ENCODE data around the gene SFTPD.
"Not testable (repeated sequence)": the region's sequence is repeated elsewhere in the genome, so short reads cannot be mapped to it uniquely, and the experiment has no call there.

SFTPD gene

GRCh38 chr10:79910836-79911235 is 38.1 kb downstream of the SFTPD start:
- TF ChIP-seq SUZ12 (IDR thresholded peaks at IDR 0.05) (no peak), FOXK2 (IDR thresholded peaks at IDR 0.05) (no peak), BHLHE40 (IDR thresholded peaks at IDR 0.05; ENCODE audit: borderline replicate concordance) (no peak), L3MBTL2 (conservative IDR thresholded peaks at IDR 0.05) (no peak), FOXA1 (IDR thresholded peaks at IDR 0.05) (no peak), ELF4 (IDR thresholded peaks at IDR 0.05) (no peak), ZNF384 (IDR thresholded peaks at IDR 0.05) (no peak), FOXM1 (IDR thresholded peaks at IDR 0.05; ENCODE audit: borderline replicate concordance) (no peak), NFRKB (IDR thresholded peaks at IDR 0.05) (no peak), HDGF (IDR thresholded peaks at IDR 0.05; ENCODE audit: borderline replicate concordance) (no peak), ARNT (IDR thresholded peaks at IDR 0.05) (no peak), CTBP1 (IDR thresholded peaks at IDR 0.05; ENCODE audit: borderline replicate concordance) (no peak), PKNOX1 (IDR thresholded peaks at IDR 0.05) (no peak), SP1 (IDR thresholded peaks at IDR 0.05) (no peak), LEF1 (IDR thresholded peaks at IDR 0.05; ENCODE audit: borderline replicate concordance) (no peak)
- CTCF ChIA-PET, result no interaction called here
- no peak for DNase-seq (ENCODE audit: extremely low spot score)
- POLR2A ChIA-PET, result no interaction called here

- DNase-seq (ENCODE audit: extremely low spot score), result no peak
- CTCF ChIA-PET, result no interaction called here
- TF ChIP-seq PKNOX1 (IDR thresholded peaks at IDR 0.05), result no peak
- TF ChIP-seq SUZ12 (IDR thresholded peaks at IDR 0.05), result no peak
- no peak for TF ChIP-seq ELF4 (IDR thresholded peaks at IDR 0.05)
- POLR2A ChIA-PET, result no interaction called here
Observed at GRCh38 chr10:79910344-79910743, 38.6 kb downstream of the SFTPD start.

- ChIA-PET CTCF (no interaction called here), POLR2A (no interaction called here)
- DNase-seq (ENCODE audit: extremely low spot score), result no peak
- no peak for TF ChIP-seq PKNOX1 (IDR thresholded peaks at IDR 0.05)
- no peak for TF ChIP-seq L3MBTL2 (conservative IDR thresholded peaks at IDR 0.05)
- no peak for TF ChIP-seq NFRKB (IDR thresholded peaks at IDR 0.05)
- TF ChIP-seq FOXM1 (IDR thresholded peaks at IDR 0.05; ENCODE audit: borderline replicate concordance), result no peak
- TF ChIP-seq ZNF384 (IDR thresholded peaks at IDR 0.05), result no peak
- no peak for TF ChIP-seq FOXK2 (IDR thresholded peaks at IDR 0.05)
- TF ChIP-seq FOXA1 (IDR thresholded peaks at IDR 0.05), result no peak
- no peak for TF ChIP-seq SP1 (IDR thresholded peaks at IDR 0.05)
- TF ChIP-seq ELF4 (IDR thresholded peaks at IDR 0.05), result no peak
Observed at GRCh38 chr10:79905322-79906314, 43.3 kb downstream of the SFTPD start.

GRCh38 chr10:79904671-79905321 is 44.1 kb downstream of the SFTPD start:
- peak; percentile 60 for DNase-seq (ENCODE audit: extremely low spot score)
- TF ChIP-seq L3MBTL2 (conservative IDR thresholded peaks at IDR 0.05) (peak; percentile 79), PKNOX1 (IDR thresholded peaks at IDR 0.05) (no peak)
- POLR2A ChIA-PET, result no interaction called here
- CTCF ChIA-PET, result no interaction called here

GRCh38 chr10:79901571-79901970 is 47.3 kb downstream of the SFTPD start:
- POLR2A ChIA-PET; DNase-seq (ENCODE audit: extremely low spot score); CTCF ChIA-PET: not testable (repeated sequence)

- POLR2A ChIA-PET, result no interaction called here
- CTCF ChIA-PET, result interaction anchor here (0.6 kb wide), 1 partner anchor 19 kb away, joined by 3 read pairs; no protein-coding TSS in a partner anchor
- TF ChIP-seq PKNOX1 (IDR thresholded peaks at IDR 0.05), result no peak
- no peak for TF ChIP-seq BHLHE40 (IDR thresholded peaks at IDR 0.05; ENCODE audit: borderline replicate concordance)
- TF ChIP-seq HDGF (IDR thresholded peaks at IDR 0.05; ENCODE audit: borderline replicate concordance), result no peak
- TF ChIP-seq FOXK2 (IDR thresholded peaks at IDR 0.05), result no peak
- no peak for TF ChIP-seq SUZ12 (IDR thresholded peaks at IDR 0.05)
- no peak for TF ChIP-seq NFRKB (IDR thresholded peaks at IDR 0.05)
- TF ChIP-seq L3MBTL2 (conservative IDR thresholded peaks at IDR 0.05), result no peak
- TF ChIP-seq ZNF384 (IDR thresholded peaks at IDR 0.05), result no peak
- no peak for TF ChIP-seq SP1 (IDR thresholded peaks at IDR 0.05)
- no peak for TF ChIP-seq TARDBP (IDR thresholded peaks at IDR 0.05)
- TF ChIP-seq ARNT (IDR thresholded peaks at IDR 0.05), result no peak
- TF ChIP-seq FOXM1 (IDR thresholded peaks at IDR 0.05; ENCODE audit: borderline replicate concordance), result no peak
- no peak for TF ChIP-seq ELF4 (IDR thresholded peaks at IDR 0.05)
- no peak for TF ChIP-seq FOXA1 (IDR thresholded peaks at IDR 0.05)
- no peak for TF ChIP-seq CTBP1 (IDR thresholded peaks at IDR 0.05; ENCODE audit: borderline replicate concordance)
- no peak for DNase-seq (ENCODE audit: extremely low spot score)
Observed at GRCh38 chr10:79898597-79899325, 50.1 kb downstream of the SFTPD start.

- POLR2A ChIA-PET; DNase-seq (ENCODE audit: extremely low spot score); CTCF ChIA-PET: not testable (repeated sequence)
Observed at GRCh38 chr10:79892896-79893295, 56.0 kb downstream of the SFTPD start.

All from HEK293T (cell line).